Measurements from ENCODE around the gene MIXL1. TPM values are rescaled to one million over a fixed set of nuclear protein-coding genes. Genes with fewer than 3 reads are reported as not detected.

Gene MIXL1
- total RNA-seq, 2 experiments from 2014 or later: not detected

Other genes starting within 250 kb of the MIXL1 start
- gene SDE2, start 224.3 kb upstream of the MIXL1 start, total RNA-seq: 10 to 100 TPM; 13.5 to 15.0 TPM
- gene H3-3A, start 160.9 kb upstream of the MIXL1 start, total RNA-seq: 100 to 1,000 TPM; 176 to 275 TPM
- gene ACBD3, start 36.9 kb upstream of the MIXL1 start, total RNA-seq: 10 to 100 TPM; 17.0 to 20.2 TPM
- gene LIN9, start 85.5 kb downstream of the MIXL1 start, total RNA-seq: 10 to 100 TPM; 10.6 TPM
- gene PARP1, start 184.4 kb downstream of the MIXL1 start, total RNA-seq: 100 to 1,000 TPM; 237 to 242 TPM

Measured in activated CD4-positive, alpha-beta T cell treated with anti-CD3 and anti-CD28 coated beads for 36 hours (primary cell).